OCI-LY3 (cell line): Measurements from ENCODE around the gene AHNAK2.

ENCODE experiments used
- CTCF ChIP-seq: fragments of 200-600, 300-600 bp; sonication (generic); IDR thresholded peaks from 2 replicates; pipeline ENCODE4 v1.5.1; 2014; ENCODE audit warnings: antibody characterized with exemption, low read length, low read depth
- EZH2phosphoT487 ChIP-seq: fragments of 200-600 bp; shearing (Covaris generic); IDR thresholded peaks from 2 replicates; pipeline ENCODE4 v1.6.1; 2018; ENCODE audit warnings: antibody characterized with exemption, mixed run types, low read depth

DNA sequence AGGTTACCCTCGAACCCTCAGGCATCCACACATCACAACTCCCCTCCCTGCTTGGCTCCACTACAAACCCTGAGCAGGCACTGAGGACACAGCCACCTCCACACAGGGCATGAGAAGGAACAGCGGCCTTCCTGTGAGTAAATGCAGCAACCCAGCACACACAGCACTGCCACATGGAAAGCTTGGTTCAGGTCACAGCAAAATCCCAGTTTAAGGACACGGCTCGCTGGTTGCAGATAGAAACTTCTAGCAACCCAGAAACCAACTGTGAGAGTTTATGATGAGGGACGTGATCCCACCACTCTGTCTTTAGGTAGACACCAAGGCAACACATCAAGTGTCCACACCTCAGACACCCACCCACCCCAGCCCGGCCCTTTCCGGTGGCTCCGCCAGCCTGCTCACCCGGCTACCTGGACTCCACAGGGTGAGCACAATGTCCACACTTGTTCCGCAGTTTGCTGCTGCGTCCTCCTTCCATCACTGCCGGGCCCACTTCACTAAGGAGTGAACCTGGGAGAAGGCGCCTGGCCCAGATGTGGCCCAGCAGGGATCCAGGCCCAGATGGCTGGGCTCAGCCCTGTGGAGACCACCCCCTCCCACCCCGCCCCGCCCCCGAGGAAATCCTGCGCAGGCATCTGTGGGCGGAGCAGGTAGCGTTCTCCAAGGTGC, 29.6 kb upstream of the AHNAK2 start:
- TF ChIP-seq CTCF: no peak
- TF ChIP-seq EZH2phosphoT487: no peak
